ENCODE results near the gene USH1C. TPM values are rescaled to one million over a fixed set of nuclear protein-coding genes. Genes with fewer than 3 reads are reported as not detected.

USH1C gene
- total and polyA plus RNA-seq, 2 of the 4 experiments (the other 2 are of a cell fraction): not detected

DNA sequence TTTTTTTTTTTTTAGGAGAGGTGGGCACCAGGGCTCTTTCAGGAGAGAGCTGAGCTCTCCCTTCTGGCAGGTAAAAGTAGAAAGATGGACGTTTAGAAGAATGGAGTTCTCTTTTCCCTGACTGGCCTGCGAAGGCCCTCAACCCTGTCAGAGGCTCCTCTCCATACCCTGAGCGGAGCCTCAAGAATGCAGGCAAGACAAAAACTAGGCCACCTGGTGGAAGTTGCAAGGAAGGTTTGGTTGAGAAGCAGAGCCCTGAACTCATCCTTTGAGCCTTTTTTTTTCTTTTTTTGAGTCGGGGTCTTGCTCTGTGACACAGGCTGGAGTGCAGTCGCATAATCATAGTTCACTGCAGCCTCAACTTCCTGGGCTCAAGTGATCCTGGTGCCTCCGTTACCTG lies 4.2 kb upstream of the USH1C start (continued):
- TF ChIP-seq, protein P1, sequence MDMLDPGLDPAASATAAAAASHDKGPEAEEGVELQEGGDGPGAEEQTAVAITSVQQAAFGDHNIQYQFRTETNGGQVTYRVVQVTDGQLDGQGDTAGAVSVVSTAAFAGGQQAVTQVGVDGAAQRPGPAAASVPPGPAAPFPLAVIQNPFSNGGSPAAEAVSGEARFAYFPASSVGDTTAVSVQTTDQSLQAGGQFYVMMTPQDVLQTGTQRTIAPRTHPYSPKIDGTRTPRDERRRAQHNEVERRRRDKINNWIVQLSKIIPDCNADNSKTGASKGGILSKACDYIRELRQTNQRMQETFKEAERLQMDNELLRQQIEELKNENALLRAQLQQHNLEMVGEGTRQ (IDR thresholded peaks at IDR 0.05; ENCODE audit: low read depth, low read length): no peak

DNA sequence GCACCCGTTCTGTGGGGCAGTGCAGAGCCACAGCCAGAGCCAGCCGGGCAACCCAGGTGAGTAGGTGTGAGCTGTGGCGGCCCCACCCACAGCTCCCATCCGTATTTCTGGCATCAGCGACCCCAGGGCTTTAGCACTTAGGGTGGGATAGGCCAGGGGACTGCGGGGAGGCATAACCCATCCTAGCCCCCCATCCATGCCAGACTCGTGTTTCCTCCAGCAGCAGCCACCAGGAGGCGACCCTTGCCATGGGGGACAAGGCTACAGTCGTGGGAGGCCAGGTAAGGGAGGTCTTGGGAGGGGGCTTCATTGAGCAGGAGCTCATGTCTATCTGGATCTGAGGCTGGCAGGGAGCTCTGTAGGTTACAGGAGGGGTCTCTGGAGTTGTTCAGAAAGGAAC lies 3.7 kb upstream of the USH1C start:
- H3K9me3 ChIP-seq (ENCODE audit: control insufficient read depth, insufficient read depth, low read length): no peaks in the 10 kb centered on the region
- no peak for DNase-seq

More for the DNA sequence above, 3.7 kb upstream of the USH1C start:
- in situ Hi-C loops (cut with MboI; ENCODE audit: low sequenced_read_pairs): no loop called here
- Histone ChIP-seq H4K20me1 (ENCODE audit: insufficient read depth, low read length) (no peaks in the 10 kb centered on the region), H3K4me1 (ENCODE audit: control insufficient read depth, insufficient read depth, low read length) (no peaks in the 10 kb centered on the region), H2BK5ac (ENCODE audit: low read depth, low read length, poor library complexity, severe bottlenecking) (no peak overlapping the region), H3K56ac (ENCODE audit: extremely low read depth, insufficient read depth, low read length) (no peak overlapping the region), H3K79me1 (ENCODE audit: low read depth in 1 of 2, low read length in 2 of 2) (no peaks in the 10 kb centered on the region), H4K8ac (ENCODE audit: low read depth in 2 of 2, low read length in 2 of 2) (no peak overlapping the region), H3K9ac (ENCODE audit: low read depth, low read length) (no peak overlapping the region), H2AK5ac (ENCODE audit: low read depth, low read length) (no peak overlapping the region), H2BK20ac (ENCODE audit: low read depth, low read length) (no peak overlapping the region), H2AK9ac (replicated peaks; ENCODE audit: low read depth, low read length, poor library complexity) (no peak overlapping the region), H3K36me3 (ENCODE audit: control insufficient read depth, insufficient read depth, low read length) (no peaks in the 10 kb centered on the region), H3K4me2 (ENCODE audit: low read depth, low read length) (no peak overlapping the region), H3K4ac (ENCODE audit: low read depth, low read length) (no peak overlapping the region), H3K9me1 (ENCODE audit: insufficient read depth, low read length) (no peaks in the 10 kb centered on the region), H2BK15ac (ENCODE audit: low read depth, low read length) (no peak overlapping the region), H3K4me3 (ENCODE audit: insufficient read depth, low read depth, low read length) (no peak overlapping the region), H3K27ac (ENCODE audit: insufficient read depth, low read length) (no peak overlapping the region), H3K18ac (ENCODE audit: low read depth, low read length) (no peak overlapping the region), H4K91ac (ENCODE audit: insufficient read depth, low read depth, low read length) (no peak overlapping the region), H3K23ac (ENCODE audit: low read depth, low read length) (no peak overlapping the region), H2BK120ac (ENCODE audit: low read depth, low read length) (no peak overlapping the region), H3K14ac (replicated peaks; ENCODE audit: low read depth, low read length) (no peak overlapping the region), H3K27me3 (ENCODE audit: control insufficient read depth, insufficient read depth, low read length) (peaks cover 15% of the 10 kb centered on the region), H4K5ac (ENCODE audit: low read depth, low read length) (no peak overlapping the region), H2AFZ (replicated peaks; ENCODE audit: low read length, poor library complexity) (no peak overlapping the region)
- dilution Hi-C loops (cut with HindIII; ENCODE audit: low sequenced_read_pairs, unreplicated experiment): no loop called here
- no peak for ATAC-seq (ENCODE audit: low read depth)
- TF ChIP-seq BHLHE40 (IDR thresholded peaks at IDR 0.05; ENCODE audit: low read depth, low read length): no peak
- TF ChIP-seq MAFK (IDR thresholded peaks at IDR 0.05; ENCODE audit: low read depth, low read length): no peak
- no peak for TF ChIP-seq POLR2A (IDR thresholded peaks at IDR 0.05; ENCODE audit: low read depth, low read length)
- intact Hi-C loops (cut with micrococcal nuclease): no loop called here
- WGBS, 2 experiments (ENCODE audit: extremely low coverage in 2 of 2, insufficient read length in 1 of 2): no CpG with 5 or more reads among the region's 9 CpGs
- BruUV-seq (replicated peaks): no TSS peak
- ChIA-PET CTCF (no interaction called here), POLR2A (ENCODE audit: unreplicated experiment) (no interaction called here)

Measured in IMR-90 (cell line).